IMR-90 (cell line): ENCODE results near the gene ZRANB3. TPM values are rescaled to one million over a fixed set of nuclear protein-coding genes. Genes with fewer than 3 reads are reported as not detected.
"Not testable (repeated sequence)": the region's sequence is repeated elsewhere in the genome, so short reads cannot be mapped to it uniquely, and the experiment has no call there.

ENCODE experiments used
- ATAC-seq: fragments of 200-7000 bp; cut with Tn5 transposase; 2 replicates; pipeline ENCODE4 v1.9.1; 2020; ENCODE audit warnings: low read depth, mild to moderate bottlenecking, moderate library complexity
- BruUV-seq: library from RNA; stranded (reverse); fragments of 400-500 nt; replicated peaks from 2 replicates; lab custom pipeline; 2021; lab: Mats Ljungman, UMichigan
- CTCF ChIA-PET: fragments of 300-600 bp; formaldehyde crosslinking; extraction: SDS; loops from one replicate; lab custom pipeline; 2021; ENCODE audit warnings: antibody characterized with exemption; lab: Yijun Ruan, JAX
- POLR2A ChIA-PET: fragments of 300-600 bp; sonication (Branson Sonifier 250); formaldehyde crosslinking; loops from one replicate; lab custom pipeline; 2022; ENCODE audit warnings: antibody characterized with exemption; ENCODE audit not compliant: unreplicated experiment; lab: Charles Lee
- DNase-seq: peaks from one replicate; pipeline ENCODE4 v3.0.0; 2013
- H2AFZ ChIP-seq: replicated peaks from 2 replicates; pipeline ENCODE3; 2013; ENCODE audit warnings: low read length, mild to moderate bottlenecking; ENCODE audit not compliant: poor library complexity
- H2AK5ac ChIP-seq: 2 replicates; pipeline ENCODE4 v1.6.1; 2013; ENCODE audit warnings: low read depth, low read length, inconsistent platforms
- H2AK9ac ChIP-seq: replicated peaks from 2 replicates; pipeline ENCODE3; 2013; ENCODE audit warnings: mild to moderate bottlenecking, low read depth, low read length, moderate library complexity; ENCODE audit not compliant: poor library complexity
- H2BK120ac ChIP-seq: 2 replicates; pipeline ENCODE4 v1.6.1; 2013; ENCODE audit warnings: low read depth, low read length, inconsistent platforms
- H2BK15ac ChIP-seq: 3 replicates; pipeline ENCODE4 v1.6.1; 2013; ENCODE audit warnings: low read depth, low read length, inconsistent platforms
- H2BK20ac ChIP-seq: 2 replicates; pipeline ENCODE4 v1.6.1; 2013; ENCODE audit warnings: low read depth, mild to moderate bottlenecking, inconsistent platforms, low read length, moderate library complexity
- H2BK5ac ChIP-seq: 2 replicates; pipeline ENCODE4 v1.6.1; 2013; ENCODE audit warnings: mild to moderate bottlenecking, low read depth, low read length, inconsistent platforms; ENCODE audit not compliant: poor library complexity, severe bottlenecking
- H3K14ac ChIP-seq: replicated peaks from 2 replicates; pipeline ENCODE4 v1.6.1; 2013; ENCODE audit warnings: low read depth, low read length, inconsistent platforms
- H3K18ac ChIP-seq: 2 replicates; pipeline ENCODE4 v1.6.1; 2013; ENCODE audit warnings: low read depth, low read length, control low read depth
- H3K23ac ChIP-seq: 2 replicates; pipeline ENCODE4 v1.6.1; 2013; ENCODE audit warnings: low read depth, low read length, inconsistent platforms
- H3K27ac ChIP-seq: 2 replicates; pipeline ENCODE4 v1.5.1; 2013; ENCODE audit warnings: mild to moderate bottlenecking, control low read depth, low read length; ENCODE audit not compliant: insufficient read depth
- H3K27me3 ChIP-seq: 2 replicates; pipeline ENCODE4 v1.6.1; 2013; ENCODE audit warnings: low read length; ENCODE audit not compliant: control insufficient read depth, insufficient read depth
- H3K36me3 ChIP-seq: 2 replicates; pipeline ENCODE4 v1.6.1; 2013; ENCODE audit warnings: low read length, mixed read lengths; ENCODE audit not compliant: control insufficient read depth, insufficient read depth
- H3K4ac ChIP-seq: 2 replicates; pipeline ENCODE4 v1.6.1; 2013; ENCODE audit warnings: low read depth, low read length, inconsistent platforms
- H3K4me1 ChIP-seq: 2 replicates; pipeline ENCODE4 v1.6.1; 2013; ENCODE audit warnings: low read length, mixed read lengths; ENCODE audit not compliant: control insufficient read depth, insufficient read depth
- H3K4me2 ChIP-seq: 2 replicates; pipeline ENCODE4 v1.6.1; 2013; ENCODE audit warnings: low read depth, mild to moderate bottlenecking, control low read depth, low read length, moderate library complexity
- H3K4me3 ChIP-seq: 2 replicates; pipeline ENCODE4 v1.5.1; 2013; ENCODE audit warnings: low read depth, mild to moderate bottlenecking, control low read depth, low read length, moderate library complexity; ENCODE audit not compliant: insufficient read depth
- H3K56ac ChIP-seq: 2 replicates; pipeline ENCODE4 v1.6.1; 2013; ENCODE audit warnings: low read length, inconsistent platforms; ENCODE audit not compliant: insufficient read depth; ENCODE audit errors: extremely low read depth
- H3K79me1 ChIP-seq, 2 experiments: 2 replicates each; pipeline ENCODE4 v1.6.1; 2013; ENCODE audit warnings: low read length in 2 of 2, inconsistent platforms in 1 of 2, low read depth in 1 of 2
- H3K9ac ChIP-seq: 2 replicates; pipeline ENCODE4 v1.6.1; 2013; ENCODE audit warnings: low read depth, low read length, control low read depth
- H3K9me1 ChIP-seq: 2 replicates; pipeline ENCODE4 v1.6.1; 2013; ENCODE audit warnings: low read length, inconsistent platforms; ENCODE audit not compliant: insufficient read depth
- H3K9me3 ChIP-seq: 2 replicates; pipeline ENCODE4 v1.6.1; 2013; ENCODE audit warnings: low read length; ENCODE audit not compliant: control insufficient read depth, insufficient read depth
- H4K20me1 ChIP-seq: 2 replicates; pipeline ENCODE4 v1.6.1; 2013; ENCODE audit warnings: low read length, inconsistent platforms; ENCODE audit not compliant: insufficient read depth
- H4K5ac ChIP-seq: 2 replicates; pipeline ENCODE4 v1.6.1; 2013; ENCODE audit warnings: mild to moderate bottlenecking, low read depth, low read length, control low read depth
- H4K8ac ChIP-seq, 2 experiments: 2 replicates each; pipeline ENCODE4 v1.6.1; 2013; ENCODE audit warnings: low read depth in 2 of 2, low read length in 2 of 2, control low read depth in 1 of 2, inconsistent platforms in 1 of 2
- H4K91ac ChIP-seq: 2 replicates; pipeline ENCODE4 v1.6.1; 2013; ENCODE audit warnings: low read depth, low read length, inconsistent platforms; ENCODE audit not compliant: insufficient read depth
- BHLHE40 ChIP-seq: fragments of 150-350 bp; IDR thresholded peaks from 2 replicates; pipeline ENCODE4 v1.6.1; 2016; ENCODE audit warnings: mild to moderate bottlenecking, low read depth, low read length
- CEBPB ChIP-seq: IDR thresholded peaks from 2 replicates; pipeline ENCODE4 v1.6.1; 2012; ENCODE audit warnings: low read depth, low read length, improper control_type of control experiment
- FOS ChIP-seq: fragments of 150-350 bp; IDR thresholded peaks from 2 replicates; pipeline ENCODE4 v1.6.1; 2016; ENCODE audit warnings: low read depth, low read length
- WGBS, 2 experiments: methylation state at CpG; one replicate each; pipeline versions ENCODE4 v1.1.5 to v1.1.7; 2013; ENCODE audit warnings: missing lambda C conversion rate in 2 of 2; ENCODE audit not compliant: insufficient read length in 1 of 2; ENCODE audit errors: extremely low coverage in 2 of 2; 5-methylcytosine and 5-hydroxymethylcytosine counted together
- dilution Hi-C: fragments of 300-500 bp; cut with HindIII; formaldehyde crosslinking; loops from one replicate; pipeline ENCODE4 v1.14.3; 2018; ENCODE audit warnings: low sequenced_read_pairs; ENCODE audit not compliant: unreplicated experiment
- in situ Hi-C: fragments of 300-500 bp; cut with MboI; formaldehyde crosslinking; loops from 3 replicates; pipeline ENCODE4 v1.14.3; 2019; ENCODE audit warnings: low sequenced_read_pairs, inconsistent platforms, mixed read lengths
- intact Hi-C: fragments of 100-400 bp; cut with micrococcal nuclease; formaldehyde crosslinking; loops from 2 replicates; pipeline ENCODE4 v1.10.0; 2022
- polyA plus RNA-seq, 3 experiments: library from polyadenylated mRNA; depleted of rRNA; stranded (reverse); fragments of >200 nt; gene quantifications; 2 replicates each; pipeline ENCODE4 v1.2.3, GENCODE V29; 2012; ENCODE audit warnings: low replicate concordance in 1 of 3
- total RNA-seq: library from RNA; depleted of rRNA; stranded (reverse); fragments of >200 nt; gene quantifications from 2 replicates; pipeline ENCODE4 v1.2.3, GENCODE V29; 2012

Gene ZRANB3
- total and polyA plus RNA-seq, 2 of the 4 experiments (the other 2 are of a cell fraction), result 3.4 to 9.3 TPM

GRCh38 chr2:135124924-135125886, 405.8 kb downstream of the ZRANB3 start:
- Histone ChIP-seq H3K36me3 (peaks cover 12% of the 10 kb centered on the region), H3K18ac (no peak overlapping the region), H2AK5ac (no peak overlapping the region), H2BK20ac (no peak overlapping the region), H2AK9ac (no peak overlapping the region), H3K56ac (no peak overlapping the region), H4K91ac (no peak overlapping the region), H3K14ac (no peak overlapping the region), H3K9me1 (peaks cover 2% of the 10 kb centered on the region; the same call in 1 of the 2 replicates), H4K5ac (no peak overlapping the region), H2BK15ac (no peak overlapping the region), H3K4me3 (no peak overlapping the region), H4K20me1 (no peaks in the 10 kb centered on the region), H3K27me3 (no peaks in the 10 kb centered on the region), H3K79me1 (peaks cover 0 to 3% of the 10 kb centered on the region in 2 experiments; a peak in 2 of 4 replicates), H3K27ac (no peak overlapping the region; the same call in 1 of the 2 replicates), H2AFZ (no peak overlapping the region), H3K4ac (no peak overlapping the region), H3K4me2 (no peak overlapping the region), H2BK5ac (no peak overlapping the region), H2BK120ac (no peak overlapping the region), H3K9ac (no peak overlapping the region), H4K8ac (no peak overlapping the region), H3K23ac (no peak overlapping the region), H3K9me3 (no peaks in the 10 kb centered on the region), H3K4me1 (peaks cover 2% of the 10 kb centered on the region; the same call in 1 of the 2 replicates)
- DNase-seq, result peak; percentile 17
- ChIA-PET CTCF (no interaction called here), POLR2A (no interaction called here)
- dilution Hi-C loops, result no loop called here
- no CpG with 5 or more reads among the region's 1 CpG for WGBS, 2 experiments
- no peak for TF ChIP-seq FOS
- TF ChIP-seq CEBPB, result peak; percentile 40; the same call in 1 of the 2 replicates
- no peak for TF ChIP-seq BHLHE40
- ATAC-seq, result peak; percentile 40; the same call in 1 of the 2 replicates
- in situ Hi-C loops, result no loop called here
- BruUV-seq, result no TSS peak
- intact Hi-C loops, result no loop called here

- H3K56ac ChIP-seq, H4K8ac ChIP-seq, in situ Hi-C loops, H2BK5ac ChIP-seq, H3K4ac ChIP-seq, BruUV-seq, H3K9ac ChIP-seq, H3K23ac ChIP-seq, H4K91ac ChIP-seq, DNase-seq, H3K4me3 ChIP-seq, POLR2A ChIA-PET, H2BK15ac ChIP-seq, dilution Hi-C loops, H3K27ac ChIP-seq, H3K9me1 ChIP-seq, H2AFZ ChIP-seq, H4K5ac ChIP-seq, H3K27me3 ChIP-seq, H3K18ac ChIP-seq, H3K9me3 ChIP-seq, H3K36me3 ChIP-seq, CTCF ChIA-PET, H2AK5ac ChIP-seq, H2BK20ac ChIP-seq, H3K4me2 ChIP-seq, H3K4me1 ChIP-seq, H4K20me1 ChIP-seq, intact Hi-C loops, H2AK9ac ChIP-seq, H3K14ac ChIP-seq, H2BK120ac ChIP-seq, ATAC-seq: not testable (repeated sequence)
- H3K79me1 ChIP-seq, result peaks cover 8 to 10% of the 10 kb centered on the region in 2 experiments; a peak in 2 of 4 replicates
- WGBS, 2 experiments, result no CpG with 5 or more reads among the region's 6 CpGs
Measured at GRCh38 chr2:135121658-135122039, 409.4 kb downstream of the ZRANB3 start.
